Keratinocyte (primary cell): ENCODE measurements around the gene WDR17. TPM values are rescaled to one million over a fixed set of nuclear protein-coding genes. Genes with fewer than 3 reads are reported as not detected.

Experiments
- DNase-seq: peaks from one replicate; pipeline ENCODE4 v3.0.0-alpha.2; 2011; ENCODE audit warnings: low read depth, missing footprints, low spot score
- FAIRE-seq: peaks from 2 replicates; lab custom pipeline; 2011; peaks lifted over from hg19 to GRCh38; lab: Jason Lieb, UNC
- H2AFZ ChIP-seq: 2 replicates; pipeline ENCODE4 v1.6.0; 2012; ENCODE audit warnings: low read length, control low read depth, inconsistent platforms; ENCODE audit not compliant: control insufficient read depth
- H3K27ac ChIP-seq: 2 replicates; pipeline ENCODE4 v1.5.1; 2011; ENCODE audit warnings: low read length; ENCODE audit not compliant: control insufficient read depth, insufficient read depth
- H3K27me3 ChIP-seq: 3 replicates; pipeline ENCODE4 v1.6.0; 2011; ENCODE audit warnings: low read length; ENCODE audit not compliant: control insufficient read depth, insufficient read depth; ENCODE audit errors: extremely low read depth
- H3K36me3 ChIP-seq, 2 experiments: 2 replicates in 1 of 2; 3 replicates in 1 of 2; pipeline ENCODE4 v1.5.1; 2011; ENCODE audit warnings: low read length in 2 of 2, mild to moderate bottlenecking in 1 of 2; ENCODE audit not compliant: control insufficient read depth in 2 of 2, insufficient read depth in 2 of 2; ENCODE audit errors: extremely low read depth in 1 of 2
- H3K4me1 ChIP-seq: 3 replicates; pipeline ENCODE4 v1.5.1; 2011; ENCODE audit warnings: low read length; ENCODE audit not compliant: control insufficient read depth, insufficient read depth; ENCODE audit errors: extremely low read depth
- H3K4me2 ChIP-seq: 3 replicates; pipeline ENCODE4 v1.6.0; 2011; ENCODE audit warnings: low read depth, low read length; ENCODE audit not compliant: control insufficient read depth, insufficient read depth; ENCODE audit errors: extremely low read depth
- H3K4me3 ChIP-seq, 3 experiments: fragments of 200-600 bp in 1 of 3; sonication (generic) in 1 of 3; 2 replicates in 2 of 3; 3 replicates in 1 of 3; pipeline ENCODE4 v1.5.1; 2011 to 2016; ENCODE audit warnings: low read length in 3 of 3, mild to moderate bottlenecking in 3 of 3, control low read depth in 2 of 3, inconsistent platforms in 1 of 3, low read depth in 1 of 3, mixed read lengths in 1 of 3, mixed run types in 1 of 3, moderate library complexity in 1 of 3; ENCODE audit not compliant: control insufficient read depth in 2 of 3, insufficient read depth in 2 of 3; ENCODE audit errors: extremely low read depth in 1 of 3
- H3K79me2 ChIP-seq: 2 replicates; pipeline ENCODE4 v1.6.0; 2012; ENCODE audit warnings: low read length; ENCODE audit not compliant: control insufficient read depth, insufficient read depth
- H3K9ac ChIP-seq: 3 replicates; pipeline ENCODE4 v1.6.0; 2011; ENCODE audit warnings: low read length; ENCODE audit not compliant: control insufficient read depth, insufficient read depth; ENCODE audit errors: extremely low read depth
- H3K9me1 ChIP-seq: 3 replicates; pipeline ENCODE4 v1.6.0; 2011; ENCODE audit warnings: low read length; ENCODE audit not compliant: control insufficient read depth, insufficient read depth; ENCODE audit errors: extremely low read depth
- H3K9me3 ChIP-seq: 2 replicates; pipeline ENCODE4 v1.5.1; 2012; ENCODE audit warnings: low read depth, low read length; ENCODE audit not compliant: control insufficient read depth
- H4K20me1 ChIP-seq: 3 replicates; pipeline ENCODE4 v1.6.0; 2011; ENCODE audit warnings: low read length; ENCODE audit not compliant: control insufficient read depth, insufficient read depth; ENCODE audit errors: extremely low read depth
- CTCF ChIP-seq, 3 experiments: IDR thresholded peaks in 1 of 3; conservative IDR thresholded peaks in 1 of 3; optimal IDR thresholded peaks in 1 of 3; 2 replicates in 2 of 3; 3 replicates in 1 of 3; pipeline versions ENCODE3 to v1.5.1; 2011; ENCODE audit warnings: low read length in 3 of 3, mild to moderate bottlenecking in 3 of 3, moderate library complexity in 2 of 3, control low read depth in 1 of 3, inconsistent platforms in 1 of 3; ENCODE audit not compliant: insufficient read depth in 2 of 3; ENCODE audit errors: extremely low read depth in 1 of 3
- EZH2 ChIP-seq: IDR thresholded peaks from one replicate; pipeline ENCODE4 v1.6.1; 2012; ENCODE audit warnings: inconsistent platforms, mild to moderate bottlenecking, low read length, moderate library complexity
- dilution Hi-C: fragments of 300-500 bp; cut with MboI; formaldehyde crosslinking; loops from one replicate; pipeline ENCODE4 v1.7.0; 2020; ENCODE audit warnings: low sequenced_read_pairs; ENCODE audit not compliant: extremely low pct_ligation_motif_present
- polyA plus RNA-seq, 5 experiments: library from polyadenylated mRNA; depleted of rRNA in 3 of 5; stranded (reverse) in 3 of 5; stranded (forward) in 1 of 5; unstranded in 1 of 5; fragments of >200 nt; gene quantifications; 1 replicate in 1 of 5; 2 replicates in 3 of 5; 3 replicates in 1 of 5; pipeline versions ENCODE4 v1.2.1 to v1.2.3, GENCODE V29; 2011 to 2012; ENCODE audit warnings: missing spikeins in 2 of 5, low read depth in 1 of 5, low replicate concordance in 1 of 5

Gene WDR17
- polyA plus RNA-seq, 1 donor (not counting 4 experiments of a cell fraction or from before 2014, with no cell fraction given): 1.1 TPM

- Histone ChIP-seq H3K4me1 (no peaks in the 10 kb centered on the region), H3K27me3 (no peaks in the 10 kb centered on the region), H3K4me2 (no peak overlapping the region), H3K27ac (no peak overlapping the region), H3K9ac (no peak overlapping the region), H2AFZ (no peak overlapping the region), H3K9me3 (no peaks in the 10 kb centered on the region), H4K20me1 (no peaks in the 10 kb centered on the region), H3K9me1 (no peaks in the 10 kb centered on the region), H3K4me3 (no peak overlapping the region), H3K79me2 (no peaks in the 10 kb centered on the region), H3K36me3 (no peaks in the 10 kb centered on the region)
- no peak for FAIRE-seq
- TF ChIP-seq CTCF (optimal IDR thresholded peaks at IDR 0.05 in 1 of 3, IDR thresholded peaks at IDR 0.05 in 1 of 3, conservative IDR thresholded peaks at IDR 0.05 in 1 of 3; ENCODE audit: extremely low read depth in 1 of 3, insufficient read depth in 2 of 3, low read length in 3 of 3) (no peak), EZH2 (no peak)
- DNase-seq: no peak
- dilution Hi-C loops: no loop called here
Measured at GRCh38 chr4:176052744-176053143, 12.9 kb upstream of the WDR17 start.

- Histone ChIP-seq H3K4me3 (no peak overlapping the region), H3K9me1 (no peaks in the 10 kb centered on the region), H3K36me3 (no peaks in the 10 kb centered on the region), H3K27me3 (no peaks in the 10 kb centered on the region), H3K4me1 (no peaks in the 10 kb centered on the region), H3K9ac (no peak overlapping the region), H3K27ac (no peak overlapping the region), H3K9me3 (no peaks in the 10 kb centered on the region), H4K20me1 (no peaks in the 10 kb centered on the region), H2AFZ (no peak overlapping the region), H3K79me2 (no peaks in the 10 kb centered on the region), H3K4me2 (no peak overlapping the region)
- FAIRE-seq: no peak
- dilution Hi-C loops: no loop called here
- TF ChIP-seq EZH2 (no peak), CTCF (optimal IDR thresholded peaks at IDR 0.05 in 1 of 3, IDR thresholded peaks at IDR 0.05 in 1 of 3, conservative IDR thresholded peaks at IDR 0.05 in 1 of 3; ENCODE audit: extremely low read depth in 1 of 3, insufficient read depth in 2 of 3, low read length in 3 of 3) (no peak)
- no peak for DNase-seq
Measured at GRCh38 chr4:176053785-176054184, 11.9 kb upstream of the WDR17 start.
